Left lung (tissue), 10 donors: ENCODE results near the gene ELF1. TPM values are rescaled to one million over a fixed set of nuclear protein-coding genes. Genes with fewer than 3 reads are reported as not detected.
A peak's percentile ranks its signal among the peaks of the same experiment; 100 is the strongest.

Source experiments
- ATAC-seq: fragments of 200-7000 bp; cut with Tn5 transposase; one replicate; pipeline ENCODE4 v1.9.1; 2020; ENCODE audit warnings: moderate library complexity
- DNase-seq, 4 donors: peaks; one replicate each; pipeline ENCODE4 v3.0.0-alpha.2; 2013 to 2020
- H3K27ac ChIP-seq, 2 donors: fragments of 200-600 bp; sonication (generic) in 1 of 2; one replicate each; pipeline versions ENCODE4 v1.5.0 to v1.8.0; 2020 to 2021
- H3K27me3 ChIP-seq, 2 donors: fragments of 200-600 bp; sonication (generic) in 1 of 2; one replicate each; pipeline versions ENCODE4 v1.5.0 to v1.8.0; 2020 to 2021
- H3K36me3 ChIP-seq, 2 donors: fragments of 200-600 bp; sonication (generic) in 1 of 2; one replicate each; pipeline versions ENCODE4 v1.5.0 to v1.8.0; 2020 to 2021
- H3K4me1 ChIP-seq, 2 donors: fragments of 200-600 bp; one replicate each; pipeline ENCODE4 v1.8.0; 2021
- H3K4me3 ChIP-seq, 2 donors: fragments of 200-600 bp; sonication (generic) in 1 of 2; one replicate each; pipeline versions ENCODE4 v1.5.0 to v1.8.0; 2020 to 2021; ENCODE audit warnings: mild to moderate bottlenecking in 1 of 2
- H3K9me3 ChIP-seq, 2 donors: fragments of 200-600 bp; sonication (generic) in 1 of 2; one replicate each; pipeline versions ENCODE4 v1.5.0 to v1.8.0; 2020 to 2021
- intact Hi-C, 2 donors: fragments of 100-400 bp; cut with DNase I; formaldehyde crosslinking; loops; one replicate each; pipeline versions ENCODE4 v1.11.2 to v1.14.2; 2022
- polyA plus RNA-seq, 6 donors: library from polyadenylated mRNA; unstranded; fragments of 120-200 nt; gene quantifications; one replicate each; pipeline ENCODE4 v1.2.1, GENCODE V29; 2013; ENCODE audit not compliant: insufficient read length in 6 of 6
- total RNA-seq, 2 donors: library from RNA; stranded (reverse); fragmentation: NEBNext Ultra II Directional; extraction: Animal tissue kit (Norgen Biotek cat#: 25700); gene quantifications; one replicate each; pipeline ENCODE4 v1.2.1, GENCODE V29; 2021
- TF ChIP-seq, protein P1 (sequence below), 2 donors: fragments of 200-600 bp; sonication (generic) in 1 of 2; IDR thresholded peaks; one replicate each; pipeline versions ENCODE4 v1.5.0 to v1.8.0; 2021; ENCODE audit warnings: antibody characterized with exemption in 2 of 2
- donor health status: DM: no; HTN: yes; CAD: no.
- donor health status: DM: no; HTN: no; CAD: no.

ELF1 gene
- total and polyA plus RNA-seq, 8 donors, result 46.6 to 84.6 (median 52.6) TPM

GRCh38 chr13:41054212-41054877, 35.2 kb upstream of the ELF1 start:
- no peak overlapping the region for H3K4me3 ChIP-seq
- intact Hi-C loops, result loop anchor here in 1 of 2 donors (10.0 kb wide), 1 partner anchor 60 kb away; no protein-coding TSS in a partner anchor
- peak; percentile 61 for ATAC-seq

GRCh38 chr13:41053384-41053826, 34.3 kb upstream of the ELF1 start:
- no peaks in the 10 kb centered on the region for H3K9me3 ChIP-seq
- peaks cover 16 to 95% of the 10 kb centered on the region in 2 donors for H3K4me1 ChIP-seq
- TF ChIP-seq, protein P1, sequence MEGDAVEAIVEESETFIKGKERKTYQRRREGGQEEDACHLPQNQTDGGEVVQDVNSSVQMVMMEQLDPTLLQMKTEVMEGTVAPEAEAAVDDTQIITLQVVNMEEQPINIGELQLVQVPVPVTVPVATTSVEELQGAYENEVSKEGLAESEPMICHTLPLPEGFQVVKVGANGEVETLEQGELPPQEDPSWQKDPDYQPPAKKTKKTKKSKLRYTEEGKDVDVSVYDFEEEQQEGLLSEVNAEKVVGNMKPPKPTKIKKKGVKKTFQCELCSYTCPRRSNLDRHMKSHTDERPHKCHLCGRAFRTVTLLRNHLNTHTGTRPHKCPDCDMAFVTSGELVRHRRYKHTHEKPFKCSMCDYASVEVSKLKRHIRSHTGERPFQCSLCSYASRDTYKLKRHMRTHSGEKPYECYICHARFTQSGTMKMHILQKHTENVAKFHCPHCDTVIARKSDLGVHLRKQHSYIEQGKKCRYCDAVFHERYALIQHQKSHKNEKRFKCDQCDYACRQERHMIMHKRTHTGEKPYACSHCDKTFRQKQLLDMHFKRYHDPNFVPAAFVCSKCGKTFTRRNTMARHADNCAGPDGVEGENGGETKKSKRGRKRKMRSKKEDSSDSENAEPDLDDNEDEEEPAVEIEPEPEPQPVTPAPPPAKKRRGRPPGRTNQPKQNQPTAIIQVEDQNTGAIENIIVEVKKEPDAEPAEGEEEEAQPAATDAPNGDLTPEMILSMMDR (IDR thresholded peaks at IDR 0.05), result no peak
- ATAC-seq, result peak; percentile 58
- H3K4me3 ChIP-seq, result no peak overlapping the region
- DNase-seq, result peak in 2 of 4 donors; percentile 32 to 52
- intact Hi-C loops, result loop anchor here in 1 of 2 donors (10.0 kb wide), 1 partner anchor 59 kb away; no protein-coding TSS in a partner anchor
- H3K27me3 ChIP-seq, result no peaks in the 10 kb centered on the region
- peak overlapping the region; percentile 57 to 61 for H3K27ac ChIP-seq
- no peaks in the 10 kb centered on the region for H3K36me3 ChIP-seq

More at GRCh38 chr13:41054212-41054877, 35.2 kb upstream of the ELF1 start:
- TF ChIP-seq, protein P1 (IDR thresholded peaks at IDR 0.05), result peak; percentile 28 to 40
- Histone ChIP-seq H3K27ac (peak overlapping the region; percentile 57 to 61), H3K27me3 (no peaks in the 10 kb centered on the region), H3K9me3 (no peaks in the 10 kb centered on the region), H3K4me1 (peaks cover 22 to 96% of the 10 kb centered on the region in 2 donors), H3K36me3 (no peaks in the 10 kb centered on the region)
- DNase-seq, result peak in 1 of 4 donors; percentile 43

GRCh38 chr13:41052441-41052840, 33.3 kb upstream of the ELF1 start:
- no peak for ATAC-seq
- H3K36me3 ChIP-seq, result peaks cover 0 to 5% of the 10 kb centered on the region in 2 donors
- H3K27ac ChIP-seq, result peak overlapping the region in 1 of 2 donors; percentile 57
- no peaks in the 10 kb centered on the region for H3K9me3 ChIP-seq
- TF ChIP-seq, protein P1 (IDR thresholded peaks at IDR 0.05), result no peak
- H3K27me3 ChIP-seq, result no peaks in the 10 kb centered on the region
- no peak for DNase-seq
- H3K4me3 ChIP-seq, result no peak overlapping the region
- H3K4me1 ChIP-seq, result peaks cover 14 to 85% of the 10 kb centered on the region in 2 donors
- intact Hi-C loops, result loop anchor here in 1 of 2 donors (10.0 kb wide), 1 partner anchor 58 kb away; no protein-coding TSS in a partner anchor

DNA sequence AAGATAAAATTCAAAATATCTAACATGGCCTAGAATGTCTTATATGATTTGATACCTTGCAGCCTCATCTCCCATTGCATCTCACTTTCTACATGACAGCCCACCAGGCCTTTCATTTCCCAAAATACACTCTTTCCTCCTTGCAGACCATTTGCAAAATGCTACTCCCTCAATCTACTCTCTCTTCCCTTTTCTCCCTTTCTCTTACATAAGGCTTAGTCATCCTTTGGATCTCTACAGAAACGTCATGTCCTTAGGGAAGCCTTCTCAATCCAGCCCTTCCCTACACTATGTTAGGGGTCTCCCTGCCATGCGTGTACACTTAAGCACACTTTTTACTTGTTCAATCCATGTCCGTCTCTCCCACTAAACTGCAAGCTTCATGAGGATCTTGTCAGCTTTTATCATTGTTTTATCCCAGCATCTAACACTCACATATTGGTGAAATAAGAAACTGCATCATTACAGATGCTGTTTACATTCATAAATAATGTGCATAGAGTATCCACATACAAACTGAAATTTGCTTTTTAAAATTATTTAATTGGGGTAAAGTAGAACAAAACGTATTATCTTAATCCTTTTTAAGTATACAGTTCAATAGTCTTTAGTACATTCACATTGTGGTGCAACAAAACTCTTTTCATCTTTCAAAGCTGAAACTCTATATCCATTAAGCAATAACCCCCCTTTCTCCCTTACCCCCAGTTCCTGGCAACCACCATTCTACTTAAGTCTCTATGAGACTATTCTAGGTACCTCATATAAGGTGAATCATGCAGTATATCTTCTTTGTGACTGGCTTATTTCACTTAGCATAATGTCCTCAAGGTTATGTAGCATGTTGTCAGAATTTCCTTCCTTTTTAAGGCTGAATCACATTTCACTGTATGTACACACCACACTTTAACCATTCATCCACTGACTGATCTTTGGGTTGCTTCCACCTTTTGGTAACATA, 30.6 kb upstream of the ELF1 start:
- Histone ChIP-seq H3K9me3 (no peaks in the 10 kb centered on the region), H3K27me3 (no peaks in the 10 kb centered on the region), H3K4me3 (no peak overlapping the region), H3K4me1 (peaks cover 9 to 60% of the 10 kb centered on the region in 2 donors), H3K27ac (peak overlapping the region in 1 of 2 donors; percentile 66), H3K36me3 (peaks cover 0 to 10% of the 10 kb centered on the region in 2 donors)
- intact Hi-C loops, result loop anchor here in 1 of 2 donors (10.0 kb wide), 1 partner anchor 55 kb away; no protein-coding TSS in a partner anchor
- ATAC-seq, result peak; percentile 19
- TF ChIP-seq, protein P1 (IDR thresholded peaks at IDR 0.05), result no peak
- no peak for DNase-seq
